ENCODE data around the gene IRAK1.
"Not testable (repeated sequence)": the region's sequence is repeated elsewhere in the genome, so short reads cannot be mapped to it uniquely, and the experiment has no call there.

The IRAK1 gene

DNA sequence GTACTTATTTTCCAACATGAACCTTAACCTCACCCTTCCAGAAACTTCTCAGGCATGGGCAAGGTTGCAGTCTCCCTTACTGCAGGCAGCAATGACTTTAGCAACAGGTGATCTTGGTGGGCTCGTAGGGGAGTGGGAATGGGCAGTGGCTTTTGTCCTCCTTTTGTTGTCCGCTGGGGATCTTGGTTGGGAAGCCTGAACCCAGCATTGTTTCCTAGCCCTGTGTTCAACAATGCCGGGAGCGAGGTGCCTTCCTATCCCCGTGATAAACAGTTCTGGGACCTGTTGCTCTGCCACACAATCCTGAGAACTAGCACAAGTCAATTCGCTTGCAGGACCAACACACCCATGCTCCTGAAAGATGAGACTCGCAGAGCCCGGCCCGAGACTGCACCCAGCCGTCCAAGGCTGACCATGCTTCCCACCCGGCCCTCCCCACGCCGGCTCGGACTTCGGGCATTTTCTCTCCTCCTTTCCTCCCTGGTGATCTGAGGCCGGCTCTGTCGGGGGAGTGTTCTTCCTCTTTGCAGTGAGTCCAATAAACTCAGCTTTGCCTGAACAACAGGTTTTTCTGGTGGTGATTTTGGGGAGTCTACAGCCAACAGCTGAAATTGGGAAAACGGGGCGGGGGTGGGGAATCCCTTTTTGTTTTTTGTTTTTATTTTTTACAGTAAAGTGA is 20.2 kb downstream of the IRAK1 start:
- DNase-seq (ENCODE audit: low read depth): no peak
- no peak overlapping the region for H3K4me3 ChIP-seq (ENCODE audit: low read length)
- no peak for TF ChIP-seq CTCF (conservative IDR thresholded peaks at IDR 0.05; ENCODE audit: low read length)

DNA sequence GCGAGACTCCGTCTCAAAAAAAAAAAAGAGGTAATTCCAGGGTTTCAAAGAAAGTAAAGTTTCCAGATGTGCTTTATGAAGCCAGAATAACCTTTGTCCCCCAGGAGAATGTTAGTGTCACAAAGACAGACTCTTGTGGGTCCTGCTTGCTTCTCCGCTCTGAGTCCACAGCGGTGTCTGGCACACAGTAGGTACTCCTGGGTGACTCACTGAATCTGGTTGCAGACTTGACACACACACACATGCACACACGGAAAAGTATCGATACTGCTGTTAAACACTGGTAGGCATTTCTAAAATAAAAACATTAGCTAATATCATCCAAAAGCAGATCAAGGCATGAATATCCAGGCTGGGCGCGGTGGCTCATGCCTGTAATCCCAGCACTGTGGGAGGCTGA is 24.2 kb downstream of the IRAK1 start:
- TF ChIP-seq CTCF (conservative IDR thresholded peaks at IDR 0.05; ENCODE audit: low read length): no peak
- H3K4me3 ChIP-seq (ENCODE audit: low read length): no peak overlapping the region
- no peak for DNase-seq (ENCODE audit: low read depth)

GRCh38 chrX:153994398-153994797 is 25.3 kb downstream of the IRAK1 start:
- H3K4me3 ChIP-seq (ENCODE audit: low read length): not testable (repeated sequence)

DNA sequence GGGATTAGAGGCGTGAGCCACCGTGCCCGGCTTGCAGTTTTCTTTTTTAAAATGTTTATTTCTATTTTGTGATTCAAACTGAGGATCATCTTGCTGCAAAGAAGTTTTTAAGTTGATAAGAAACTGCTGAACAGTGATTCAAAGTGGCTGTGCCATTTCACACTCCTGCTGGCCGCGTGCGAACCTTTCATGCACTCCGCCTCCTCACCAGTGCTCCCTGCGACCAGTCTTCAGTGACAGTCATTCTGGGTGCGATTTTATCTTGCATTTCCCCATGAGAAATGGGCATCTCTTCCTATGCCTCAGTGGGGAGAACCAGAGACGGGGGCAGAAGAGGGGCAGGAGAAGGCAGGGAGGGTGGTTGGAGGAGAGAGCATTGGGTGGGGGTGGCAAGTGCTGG is 25.7 kb downstream of the IRAK1 start:
- DNase-seq (ENCODE audit: low read depth): no peak
- TF ChIP-seq CTCF (conservative IDR thresholded peaks at IDR 0.05; ENCODE audit: low read length): no peak
- H3K4me3 ChIP-seq (ENCODE audit: low read length): no peak overlapping the region

More at GRCh38 chrX:153994398-153994797, 25.3 kb downstream of the IRAK1 start:
- not testable (repeated sequence) for DNase-seq (ENCODE audit: low read depth)

GRCh38 chrX:153993079-153993478 is 26.6 kb downstream of the IRAK1 start:
- no peak for DNase-seq (ENCODE audit: low read depth)
- no peak for TF ChIP-seq CTCF (conservative IDR thresholded peaks at IDR 0.05; ENCODE audit: low read length)
- no peak overlapping the region for H3K4me3 ChIP-seq (ENCODE audit: low read length)

GRCh38 chrX:153992180-153992579 is 27.5 kb downstream of the IRAK1 start:
- DNase-seq (ENCODE audit: low read depth): no peak
- no peak overlapping the region for H3K4me3 ChIP-seq (ENCODE audit: low read length)
- no peak for TF ChIP-seq CTCF (conservative IDR thresholded peaks at IDR 0.05; ENCODE audit: low read length)

- no peak for TF ChIP-seq CTCF (conservative IDR thresholded peaks at IDR 0.05; ENCODE audit: low read length)
- DNase-seq (ENCODE audit: low read depth): no peak
Measured at GRCh38 chrX:153991013-153991580, 28.6 kb downstream of the IRAK1 start.

More at GRCh38 chrX:153991013-153991580, 28.6 kb downstream of the IRAK1 start:
- no peak overlapping the region for H3K4me3 ChIP-seq (ENCODE audit: low read length)
